Tibial nerve (tissue), 3 donors: ENCODE results near the gene POLDIP3.
"Not testable (repeated sequence)": the region's sequence is repeated elsewhere in the genome, so short reads cannot be mapped to it uniquely, and the experiment has no call there.

Experiments
- CTCF ChIP-seq, 5 experiments: fragments of 200-600 bp in 3 of 5; fragments of 450-650 bp in 2 of 5; sonication (generic) in 3 of 5; IDR thresholded peaks; one replicate each; pipeline ENCODE4 v1.5.1; 2016 to 2019; ENCODE audit warnings: antibody characterized with exemption in 5 of 5, mild to moderate bottlenecking in 3 of 5, moderate library complexity in 2 of 5
- POLR2A ChIP-seq, 2 donors: fragments of 450-650 bp; IDR thresholded peaks; one replicate each; pipeline ENCODE4 v1.6.1; 2017; ENCODE audit warnings: antibody characterized with exemption in 2 of 2, mild to moderate bottlenecking in 2 of 2, moderate library complexity in 2 of 2

- TF ChIP-seq CTCF, POLR2A (IDR thresholded peaks at IDR 0.05): not testable (repeated sequence)
Observed at GRCh38 chr22:42563943-42564342, 50.7 kb downstream of the POLDIP3 start.
